Small intestine (tissue), 16 donors: Measurements from ENCODE around the gene MSN. TPM values are rescaled to one million over a fixed set of nuclear protein-coding genes. Genes with fewer than 3 reads are reported as not detected.
"Not testable (repeated sequence)": the region's sequence is repeated elsewhere in the genome, so short reads cannot be mapped to it uniquely, and the experiment has no call there.

Experiments
- DNase-seq, 2 donors: peaks; one replicate each; pipeline versions ENCODE4 v3.0.0 to v3.0.0-alpha.2; 2013
- FAIRE-seq: peaks from 2 replicates; lab custom pipeline; 2012; peaks lifted over from hg19 to GRCh38; lab: Jason Lieb, UNC
- H3K27ac ChIP-seq, 3 donors: one replicate each; pipeline ENCODE4 v1.5.1; 2013; ENCODE audit warnings: low read length in 2 of 3, mild to moderate bottlenecking in 2 of 3, control low read depth in 1 of 3, inconsistent platforms in 1 of 3, low read depth in 1 of 3, moderate library complexity in 1 of 3
- H3K27me3 ChIP-seq, 3 donors: one replicate each; pipeline ENCODE4 v1.6.1; 2013; ENCODE audit warnings: low read length in 3 of 3, inconsistent platforms in 1 of 3; ENCODE audit not compliant: control insufficient read depth in 3 of 3, insufficient read depth in 3 of 3
- H3K36me3 ChIP-seq, 3 donors: one replicate each; pipeline ENCODE4 v1.6.1; 2013; ENCODE audit warnings: low read length in 3 of 3, inconsistent platforms in 1 of 3, low read depth in 1 of 3, mild to moderate bottlenecking in 1 of 3, moderate library complexity in 1 of 3; ENCODE audit not compliant: control insufficient read depth in 3 of 3, insufficient read depth in 2 of 3
- H3K4me1 ChIP-seq, 3 donors: one replicate each; pipeline ENCODE4 v1.6.1; 2013; ENCODE audit warnings: low read length in 2 of 3, inconsistent platforms in 1 of 3, low read depth in 1 of 3, mild to moderate bottlenecking in 1 of 3, moderate library complexity in 1 of 3; ENCODE audit not compliant: control insufficient read depth in 3 of 3, insufficient read depth in 2 of 3
- H3K4me3 ChIP-seq, 3 donors: one replicate each; pipeline ENCODE4 v1.5.1; 2013; ENCODE audit warnings: low read length in 3 of 3, control low read depth in 1 of 3, inconsistent platforms in 1 of 3, low read depth in 1 of 3, mild to moderate bottlenecking in 1 of 3, moderate library complexity in 1 of 3
- H3K9me3 ChIP-seq, 2 donors: one replicate each; pipeline ENCODE4 v1.6.1; 2013; ENCODE audit warnings: low read depth in 1 of 2, low read length in 1 of 2; ENCODE audit not compliant: control insufficient read depth in 2 of 2, insufficient read depth in 1 of 2
- WGBS, 3 donors: extraction: QIAGEN DNeasy Blood & Tissue Kit; methylation state at CpG; one replicate each; pipeline ENCODE4 v1.1.7; 2013; 5-methylcytosine and 5-hydroxymethylcytosine counted together
- long read RNA-seq, 10 donors: transcript quantifications; one replicate each; lab custom pipeline, GENCODE V29; 2026
- polyA plus RNA-seq, 4 donors: library from polyadenylated mRNA; stranded (reverse) in 3 of 4; unstranded in 1 of 4; fragments of 200-250 nt in 3 of 4; fragments of 120-200 nt in 1 of 4; gene quantifications; one replicate each; pipeline versions ENCODE4 v1.2.1 to v1.2.3, GENCODE V29; 2013
- donor health status: healthy with polysubstance abuse.
- donor health status: control.
- donor health status: control.
- donor health status: Bipolar disorder and iron deficiency.
- donor health status: healthy.

Gene MSN
- 10 to 100 TPM; 13.6 to 63.4 (median 43.4) TPM for polyA plus RNA-seq
- long read RNA-seq, donor 1, transcript MSN-201 (13 exons, 3,944 nt) = major isoform, 15 of 60 reads
- long read RNA-seq, donor 1, partial matches to known transcripts = 45 of 60 reads
- long read RNA-seq, donor 1, other reads (novel, unspliced or antisense) = 0 of 60 reads
- long read RNA-seq, donor 2, partial matches to known transcripts = 5 of 6 reads
- long read RNA-seq, donor 2, other reads (novel, unspliced or antisense) = 0 of 6 reads
- long read RNA-seq, donor 3, transcript MSN-201 (13 exons, 3,944 nt) = major isoform, 5 of 29 reads
- long read RNA-seq, donor 3, partial matches to known transcripts = 24 of 29 reads
- long read RNA-seq, donor 3, other reads (novel, unspliced or antisense) = 0 of 29 reads
- long read RNA-seq, donor 4 = 0 reads
- long read RNA-seq, donor 5, partial matches to known transcripts = 0 of 1 reads
- long read RNA-seq, donor 5, other reads (novel, unspliced or antisense) = 0 of 1 reads
- long read RNA-seq, donor 6, partial matches to known transcripts = 38 of 42 reads
- long read RNA-seq, donor 6, other reads (novel, unspliced or antisense) = 0 of 42 reads
- long read RNA-seq, donor 7, transcript MSN-201 (13 exons, 3,944 nt) = major isoform, 27 of 81 reads
- long read RNA-seq, donor 7, partial matches to known transcripts = 48 of 81 reads
- long read RNA-seq, donor 7, other reads (novel, unspliced or antisense) = 6 of 81 reads
- long read RNA-seq, donor 8, partial matches to known transcripts = 0 of 1 reads
- long read RNA-seq, donor 8, other reads (novel, unspliced or antisense) = 0 of 1 reads
- long read RNA-seq, donor 9, partial matches to known transcripts = 0 of 1 reads
- long read RNA-seq, donor 9, other reads (novel, unspliced or antisense) = 0 of 1 reads
- long read RNA-seq, donor 10, transcript MSN-201 (13 exons, 3,944 nt) = major isoform, 9 of 146 reads
- long read RNA-seq, donor 10, partial matches to known transcripts = 131 of 146 reads
- long read RNA-seq, donor 10, other reads (novel, unspliced or antisense) = 6 of 146 reads

DNA sequence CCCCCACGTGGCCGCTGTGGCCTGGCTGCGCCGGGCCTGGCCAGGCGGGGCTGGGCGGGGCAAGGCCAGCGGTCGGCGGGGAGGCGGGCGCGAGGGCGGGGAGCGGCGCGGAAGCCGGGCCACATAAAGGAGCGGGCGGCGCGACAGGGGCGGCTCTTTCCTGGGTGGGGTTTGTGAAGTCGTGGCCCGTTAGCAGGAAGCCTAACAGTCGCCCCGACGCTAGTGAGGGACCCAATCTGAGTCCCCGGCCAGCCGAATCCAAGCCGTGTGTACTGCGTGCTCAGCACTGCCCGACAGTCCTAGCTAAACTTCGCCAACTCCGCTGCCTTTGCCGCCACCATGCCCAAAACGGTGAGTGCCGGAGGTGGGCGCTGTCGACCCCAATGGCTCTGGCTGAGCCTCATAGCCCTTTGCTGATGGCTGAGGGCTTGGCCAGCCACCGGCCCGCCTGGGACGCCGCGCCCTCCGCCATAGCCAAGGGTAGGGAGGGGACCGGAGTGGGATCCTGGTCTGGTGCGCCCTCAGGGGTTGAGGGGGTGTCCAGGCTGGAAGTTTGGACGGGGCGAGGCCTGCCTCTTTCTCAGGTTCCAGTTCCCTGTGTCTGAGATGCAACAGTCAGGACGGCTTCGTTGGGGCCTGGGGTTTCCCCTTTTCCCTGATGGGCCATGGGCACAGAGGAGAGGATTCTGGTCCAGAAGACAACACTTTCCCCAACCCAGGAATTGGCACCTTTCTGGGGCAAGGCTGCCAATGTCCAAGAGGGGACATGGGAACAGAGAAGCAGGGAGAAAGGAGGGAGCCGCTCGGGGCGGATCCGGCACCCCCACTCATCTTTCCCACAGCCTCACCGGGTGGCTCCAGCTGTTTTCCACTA is at the start of gene MSN:
Gene MSN, plus strand, starts transcription at position 152 of the 874 bp plus-strand sequence. Its CDS starts 188 bp downstream, at position 340.
- FAIRE-seq (no peak), DNase-seq (peak; percentile 17 to 26)
- Histone ChIP-seq H3K27ac (peak within 1 kb of the TSS; percentile 56 to 97 (median 74)), H3K27me3 (no peaks in the 10 kb centered on the region), H3K36me3 (no peaks in the 10 kb centered on the region), H3K9me3 (no peaks in the 10 kb centered on the region), H3K4me3 (peak within 1 kb of the TSS; percentile 53 to 58 (median 54)), H3K4me1 (peaks cover 0 to 3% (median 0%) of the 10 kb centered on the region in 3 donors)
- 3 to 41% (median 34%) methylated on average over 13 to 56 of the region's 56 CpGs for WGBS, 3 donors

DNA sequence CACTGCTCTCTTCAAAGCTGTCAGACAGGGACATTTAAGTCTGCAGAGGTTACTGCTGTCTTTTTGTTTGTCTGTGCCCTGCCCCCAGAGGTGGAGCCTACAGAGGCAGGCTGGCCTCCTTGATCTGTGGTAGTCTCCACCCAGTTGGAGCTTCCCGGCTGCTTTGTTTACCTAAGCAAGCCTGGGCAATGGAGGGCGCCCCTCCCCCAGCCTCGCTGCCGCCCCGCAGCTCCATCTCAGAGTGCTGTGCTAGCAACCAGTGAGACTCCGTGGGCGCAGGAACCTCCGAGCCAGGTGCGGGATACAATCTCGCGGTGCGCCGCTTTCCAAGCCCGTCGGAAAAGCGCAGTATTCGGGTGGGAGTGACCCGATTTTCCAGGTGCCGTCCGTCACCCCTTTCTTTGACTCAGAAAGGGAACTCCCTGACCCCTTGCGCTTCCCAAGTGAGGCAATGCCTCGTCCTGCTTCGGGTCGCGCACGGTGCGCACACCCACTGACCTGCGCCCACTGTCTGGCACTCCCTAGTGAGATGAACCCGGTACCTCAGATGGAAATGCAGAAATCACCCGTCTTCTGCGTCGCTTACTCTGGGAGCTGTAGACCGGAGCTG is 47.3 kb upstream of the MSN start:
- 84 to 85% (median 84%) methylated on average over 20 to 33 of the region's 33 CpGs for WGBS, 3 donors
- not testable (repeated sequence) for H3K4me1 ChIP-seq, H3K27ac ChIP-seq, H3K27me3 ChIP-seq, H3K4me3 ChIP-seq, H3K9me3 ChIP-seq, H3K36me3 ChIP-seq, FAIRE-seq, DNase-seq

- FAIRE-seq (no peak), DNase-seq (no peak)
- Histone ChIP-seq H3K4me3 (no peak overlapping the region), H3K9me3 (peaks cover 2 to 4% of the 10 kb centered on the region in 2 donors), H3K27me3 (no peaks in the 10 kb centered on the region), H3K27ac (no peak overlapping the region), H3K4me1 (no peaks in the 10 kb centered on the region), H3K36me3 (no peaks in the 10 kb centered on the region)
- WGBS, 3 donors = 88 to 94% (median 90%) methylated on average over 3 of the region's 3 CpGs
Measured at GRCh38 chrX:65630771-65631170, 36.7 kb upstream of the MSN start.

GRCh38 chrX:65633826-65634225 is 33.6 kb upstream of the MSN start:
- Histone ChIP-seq H3K9me3 (no peaks in the 10 kb centered on the region), H3K4me1 (no peaks in the 10 kb centered on the region), H3K27me3 (no peaks in the 10 kb centered on the region), H3K36me3 (no peaks in the 10 kb centered on the region), H3K4me3 (no peak overlapping the region), H3K27ac (no peak overlapping the region)
- WGBS, 3 donors = 50 to 73% (median 69%) methylated on average over 1 of the region's 1 CpG
- DNase-seq (no peak), FAIRE-seq (no peak)

GRCh38 chrX:65634732-65635131 is 32.7 kb upstream of the MSN start:
- no peak overlapping the region for H3K4me3 ChIP-seq
- no peak for DNase-seq
- H3K36me3 ChIP-seq = no peaks in the 10 kb centered on the region
- H3K4me1 ChIP-seq = no peaks in the 10 kb centered on the region
- no peak for FAIRE-seq
- peak overlapping the region in 1 of 3 donors; percentile 28 for H3K27ac ChIP-seq
- H3K27me3 ChIP-seq = no peaks in the 10 kb centered on the region
- no peaks in the 10 kb centered on the region for H3K9me3 ChIP-seq
- 79 to 91% (median 82%) methylated on average over 4 of the region's 4 CpGs for WGBS, 3 donors

- H3K27ac ChIP-seq = peak overlapping the region in 1 of 3 donors; percentile 34
- no peaks in the 10 kb centered on the region for H3K9me3 ChIP-seq
- H3K27me3 ChIP-seq = no peaks in the 10 kb centered on the region
- 45 to 60% (median 57%) methylated on average over 3 of the region's 3 CpGs for WGBS, 3 donors
- DNase-seq (no peak), FAIRE-seq (no peak)
- no peak overlapping the region for H3K4me3 ChIP-seq
- H3K36me3 ChIP-seq = no peaks in the 10 kb centered on the region
- H3K4me1 ChIP-seq = no peaks in the 10 kb centered on the region
Measured at GRCh38 chrX:65635378-65635777, 32.1 kb upstream of the MSN start.

- no peak for FAIRE-seq
- WGBS, 3 donors = 33 to 54% (median 54%) methylated on average over 2 of the region's 2 CpGs
- H3K4me1 ChIP-seq = no peaks in the 10 kb centered on the region
Measured at GRCh38 chrX:65635822-65636221, 31.6 kb upstream of the MSN start.

More at GRCh38 chrX:65635822-65636221, 31.6 kb upstream of the MSN start:
- no peaks in the 10 kb centered on the region for H3K27me3 ChIP-seq
- H3K9me3 ChIP-seq = no peaks in the 10 kb centered on the region
- no peak for DNase-seq
- peak overlapping the region in 1 of 3 donors; percentile 34 for H3K27ac ChIP-seq
- H3K36me3 ChIP-seq = no peaks in the 10 kb centered on the region
- no peak overlapping the region for H3K4me3 ChIP-seq
